Kidney epithelial cell (primary cell): ENCODE measurements around the gene PRKAR1B. TPM values are rescaled to one million over a fixed set of nuclear protein-coding genes. Genes with fewer than 3 reads are reported as not detected.

Experiments used
- DNase-seq: peaks from one replicate; pipeline ENCODE4 v3.0.0-alpha.2; 2010; ENCODE audit warnings: low read depth
- H3K27me3 ChIP-seq: 2 replicates; pipeline ENCODE4 v1.6.0; 2011; ENCODE audit warnings: low read length; ENCODE audit not compliant: control insufficient read depth, insufficient read depth
- H3K36me3 ChIP-seq: 2 replicates; pipeline ENCODE4 v1.5.1; 2011; ENCODE audit warnings: low read length; ENCODE audit not compliant: control insufficient read depth, insufficient read depth
- H3K4me3 ChIP-seq: 2 replicates; pipeline ENCODE4 v1.5.1; 2011; ENCODE audit warnings: low read depth, mild to moderate bottlenecking, control low read depth, low read length
- CTCF ChIP-seq: IDR thresholded peaks from 2 replicates; pipeline ENCODE4 v1.5.1; 2011; ENCODE audit warnings: mild to moderate bottlenecking, moderate library complexity, low read length, control low read depth, inconsistent platforms; ENCODE audit not compliant: insufficient read depth, poor library complexity, severe bottlenecking
- total RNA-seq: library from RNA; depleted of rRNA; stranded (reverse); fragments of >200 nt; gene quantifications from 2 replicates; pipeline ENCODE4 v1.2.3, GENCODE V29; 2015

The PRKAR1B gene
- total RNA-seq, 1 donor from 2014 or later: 23.8 TPM

GRCh38 chr7:672891-673290, 54.2 kb downstream of the PRKAR1B start:
- DNase-seq: no peak
- TF ChIP-seq CTCF: no peak
- Histone ChIP-seq H3K36me3 (peaks cover 2% of the 10 kb centered on the region), H3K27me3 (no peaks in the 10 kb centered on the region), H3K4me3 (no peak overlapping the region)

- H3K36me3 ChIP-seq: peaks cover 2% of the 10 kb centered on the region
- DNase-seq: no peak
- TF ChIP-seq CTCF: no peak
- H3K27me3 ChIP-seq: no peaks in the 10 kb centered on the region
- no peak overlapping the region for H3K4me3 ChIP-seq
These were observed 55.6 kb downstream of the PRKAR1B start for GRCh38 chr7:671415-672042.

DNA sequence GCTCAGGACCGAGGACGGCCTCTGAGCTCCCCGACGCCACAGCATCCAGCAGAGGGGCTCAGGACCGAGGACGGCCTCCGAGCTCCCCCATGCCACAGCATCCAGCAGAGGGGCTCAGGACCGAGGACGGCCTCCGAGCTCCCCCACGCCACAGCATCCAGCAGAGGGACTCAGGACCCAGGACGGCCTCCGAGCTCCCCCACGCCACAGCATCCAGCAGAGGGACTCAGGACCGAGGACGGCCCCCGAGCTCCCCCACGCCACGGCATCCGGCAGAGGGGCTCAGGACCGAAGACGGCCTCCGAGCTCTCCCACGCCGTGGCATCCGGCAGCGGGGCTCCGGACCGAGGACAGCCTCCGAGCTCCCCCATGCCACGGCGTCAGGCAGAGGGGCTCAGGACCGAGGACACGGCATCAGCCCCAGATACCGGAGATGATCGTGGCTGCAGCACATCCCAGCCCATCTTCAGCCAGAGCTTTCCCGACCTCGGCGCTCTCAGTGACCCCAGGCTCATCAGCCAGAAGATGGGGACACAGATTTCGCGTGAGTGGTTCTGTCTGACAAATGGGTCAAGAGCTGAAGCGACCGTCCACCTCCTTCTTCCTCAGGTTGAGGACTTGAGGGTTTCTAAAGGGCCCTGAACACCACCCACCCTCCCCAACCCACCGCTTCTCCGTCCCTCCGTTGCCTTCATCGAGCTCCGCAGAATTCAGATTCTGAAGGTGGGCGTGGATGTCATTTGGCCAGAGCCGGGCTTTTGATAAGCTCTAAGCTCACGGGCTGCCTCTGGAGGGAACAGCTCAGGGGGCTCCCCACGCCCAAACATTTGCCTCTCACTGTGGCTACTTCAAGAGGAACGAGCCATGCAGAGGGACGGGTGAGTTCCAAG, 56.3 kb downstream of the PRKAR1B start:
- H3K4me3 ChIP-seq: no peak overlapping the region
- no peaks in the 10 kb centered on the region for H3K36me3 ChIP-seq
- no peaks in the 10 kb centered on the region for H3K27me3 ChIP-seq
- no peak for TF ChIP-seq CTCF
- DNase-seq: no peak

DNA sequence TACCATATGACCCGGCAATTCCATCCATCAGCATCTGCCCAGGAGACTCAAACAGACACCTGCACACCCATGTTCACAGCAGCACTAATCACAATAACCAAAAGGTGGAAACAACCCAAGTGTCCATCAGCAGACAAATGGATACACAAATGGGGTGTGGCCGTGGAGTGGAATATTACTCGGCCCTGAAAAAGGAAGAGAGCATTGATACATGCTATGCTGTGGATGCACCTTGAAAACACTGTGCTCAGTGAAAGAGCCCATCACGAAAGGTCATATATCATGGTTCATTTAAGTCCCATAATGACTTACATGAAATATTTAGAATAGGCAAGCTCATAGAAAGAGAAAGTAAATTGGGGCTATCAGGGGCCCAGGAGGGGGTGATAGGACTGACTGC, 58.1 kb downstream of the PRKAR1B start:
- no peak for TF ChIP-seq CTCF
- no peaks in the 10 kb centered on the region for H3K27me3 ChIP-seq
- H3K36me3 ChIP-seq: no peaks in the 10 kb centered on the region
- no peak for DNase-seq
- no peak overlapping the region for H3K4me3 ChIP-seq

DNA sequence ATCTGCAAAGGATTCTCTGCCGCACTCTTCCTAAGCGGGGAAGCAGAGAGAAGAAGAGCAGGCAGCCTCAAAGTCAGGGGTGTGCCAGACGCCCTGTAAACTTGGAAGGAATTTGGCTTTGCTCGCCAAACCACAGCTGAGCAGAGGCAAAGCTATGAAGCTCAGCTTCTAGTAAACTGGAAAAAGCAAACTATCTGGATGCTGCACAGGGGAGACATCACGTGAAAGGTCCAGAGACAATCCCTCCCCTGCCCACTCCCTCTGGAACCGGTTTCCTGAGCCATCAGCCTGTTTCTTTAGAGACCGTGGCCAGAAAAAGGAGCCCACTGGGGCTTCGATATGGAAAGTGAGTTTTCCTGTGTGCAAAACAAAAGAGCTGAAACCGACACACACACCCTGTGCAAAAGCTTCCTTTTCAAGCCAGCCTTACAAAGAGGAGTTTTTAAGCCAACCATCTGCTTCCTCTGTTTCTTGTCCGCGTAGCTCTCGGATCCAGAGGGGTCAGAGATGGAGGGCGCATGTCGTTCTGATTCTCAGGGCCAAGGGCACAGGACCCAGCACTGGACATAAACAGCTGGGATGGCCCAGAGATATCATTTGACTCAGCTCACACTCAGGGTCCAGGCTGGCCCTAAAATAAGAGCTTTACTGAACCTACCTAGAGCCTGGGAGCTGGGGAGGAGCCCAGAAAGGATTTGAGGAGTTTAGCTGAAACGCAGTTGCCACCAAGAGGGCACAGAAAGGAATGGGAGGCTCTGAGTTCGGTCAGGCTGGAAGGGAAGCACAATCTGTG, 58.7 kb downstream of the PRKAR1B start:
- no peak for DNase-seq
- no peak for TF ChIP-seq CTCF
- Histone ChIP-seq H3K4me3 (no peak overlapping the region), H3K27me3 (no peaks in the 10 kb centered on the region), H3K36me3 (no peaks in the 10 kb centered on the region)
